HepG2 (cell line): ENCODE measurements around the gene TOM1L1. TPM values are rescaled to one million over a fixed set of nuclear protein-coding genes. Genes with fewer than 3 reads are reported as not detected.

Experiments
- ATAC-seq: fragments of 200-7000 bp; cut with Tn5 transposase; 3 replicates; pipeline ENCODE4 v1.9.1; 2020; ENCODE audit warnings: mild to moderate bottlenecking, moderate library complexity
- BruUV-seq: library from RNA; stranded (reverse); fragments of 400-500 nt; replicated peaks from 2 replicates; lab custom pipeline; 2021; lab: Mats Ljungman, UMichigan
- CTCF ChIA-PET: fragments of 300-600 bp; formaldehyde crosslinking; extraction: SDS; loops from one replicate; lab custom pipeline; 2021; ENCODE audit warnings: low total read pairs, inconsistent platforms, low intra/inter-chr PET ratio; lab: Yijun Ruan, JAX
- POLR2A ChIA-PET: fragments of 350-600 bp; sonication (Branson Sonifier 250); formaldehyde crosslinking; loops from one replicate; lab custom pipeline; 2020; ENCODE audit warnings: antibody characterized with exemption, inconsistent platforms; lab: Yijun Ruan, JAX
- DNase-seq: peaks from one replicate; pipeline ENCODE4 v3.0.0-alpha.2; 2015; ENCODE audit warnings: low spot score
- FAIRE-seq: peaks from 3 replicates; lab custom pipeline; 2011; peaks lifted over from hg19 to GRCh38; lab: Jason Lieb, UNC
- H2AFZ ChIP-seq: one replicate; pipeline ENCODE4 v1.6.1; 2011; ENCODE audit warnings: low read length, inconsistent platforms
- H3K27ac ChIP-seq: fragments of 300-600 bp; 3 replicates; pipeline ENCODE4 v1.8.0; 2011; ENCODE audit warnings: mixed run types, mild to moderate bottlenecking, mixed read lengths, low read length, inconsistent platforms; ENCODE audit not compliant: insufficient read depth; ENCODE audit errors: extremely low read length
- H3K27me3 ChIP-seq, 2 experiments: fragments of 200-600 bp in 1 of 2; 2 replicates in 1 of 2; 3 replicates in 1 of 2; pipeline versions ENCODE4 v1.6.0 to v1.8.0; 2011; ENCODE audit warnings: low read length in 2 of 2, mild to moderate bottlenecking in 2 of 2, moderate library complexity in 2 of 2, inconsistent platforms in 1 of 2; ENCODE audit not compliant: insufficient read depth in 2 of 2, control insufficient read depth in 1 of 2
- H3K36me3 ChIP-seq, 2 experiments: fragments of 200-600 bp in 1 of 2; replicated peaks in 1 of 2; 2 replicates in 1 of 2; 3 replicates in 1 of 2; pipeline versions ENCODE4 v1.5.1 to v1.8.0; 2011; ENCODE audit warnings: low read length in 2 of 2, inconsistent platforms in 1 of 2; ENCODE audit not compliant: insufficient read depth in 2 of 2, control insufficient read depth in 1 of 2
- H3K4me1 ChIP-seq: 2 replicates; pipeline ENCODE4 v1.5.1; 2012; ENCODE audit warnings: low read length, inconsistent platforms; ENCODE audit not compliant: insufficient read depth
- H3K4me2 ChIP-seq: 2 replicates; pipeline ENCODE4 v1.6.0; 2011; ENCODE audit warnings: low read depth, low read length, inconsistent platforms
- H3K4me3 ChIP-seq, 3 experiments: fragments of 200-600 bp in 1 of 3; sonication (generic), shearing (Covaris generic) in 1 of 3; replicated peaks in 1 of 3; 2 replicates each; pipeline ENCODE4 v1.5.1; 2011 to 2016; ENCODE audit warnings: low read length in 3 of 3, inconsistent platforms in 2 of 3, low read depth in 2 of 3, mild to moderate bottlenecking in 2 of 3, control low read depth in 1 of 3, mixed read lengths in 1 of 3; ENCODE audit not compliant: insufficient read depth in 1 of 3
- H3K79me2 ChIP-seq: one replicate; pipeline ENCODE4 v1.6.1; 2011; ENCODE audit warnings: low read length, inconsistent platforms; ENCODE audit not compliant: insufficient read depth
- H3K9ac ChIP-seq: 2 replicates; pipeline ENCODE4 v1.6.0; 2011; ENCODE audit warnings: mild to moderate bottlenecking, low read depth, low read length, inconsistent platforms; ENCODE audit not compliant: insufficient read depth
- H3K9me3 ChIP-seq: 2 replicates; pipeline ENCODE4 v1.5.1; 2012; ENCODE audit warnings: mild to moderate bottlenecking, low read length
- H4K20me1 ChIP-seq: 2 replicates; pipeline ENCODE4 v1.6.0; 2011; ENCODE audit warnings: inconsistent platforms, mild to moderate bottlenecking, low read length, moderate library complexity; ENCODE audit not compliant: insufficient read depth
- CAMTA2 ChIP-seq: sonication (generic); formaldehyde crosslinking; IDR thresholded peaks from 2 replicates; pipeline ENCODE4 v1.4.0; 2020; ENCODE audit warnings: mild to moderate bottlenecking, missing genetic modification reagents, borderline replicate concordance
- NRL ChIP-seq: sonication (generic); formaldehyde crosslinking; IDR thresholded peaks from 2 replicates; pipeline ENCODE4 v1.5.0; 2020; ENCODE audit warnings: missing genetic modification reagents, mild to moderate bottlenecking, moderate library complexity, borderline replicate concordance
- RFXANK ChIP-seq: IDR thresholded peaks from 2 replicates; pipeline ENCODE4 v1.6.1; 2016
- SP1 ChIP-seq, 2 experiments: fragments of 450-650 bp in 1 of 2; sonication (generic) in 1 of 2; formaldehyde crosslinking in 1 of 2; IDR thresholded peaks; 2 replicates each; pipeline versions ENCODE4 v1.4.0 to v1.6.1; 2016 to 2020; ENCODE audit warnings: missing genetic modification reagents in 1 of 2
- TBX3 ChIP-seq: fragments of 450-650 bp; IDR thresholded peaks from 2 replicates; pipeline ENCODE4 v1.6.1; 2017; ENCODE audit warnings: antibody characterized with exemption, mild to moderate bottlenecking, inconsistent platforms, borderline replicate concordance
- ZNF552 ChIP-seq: sonication (generic); formaldehyde crosslinking; IDR thresholded peaks from 2 replicates; pipeline ENCODE4 v1.9.0; 2022; ENCODE audit warnings: missing genetic modification reagents, mild to moderate bottlenecking, borderline replicate concordance
- ZNF766 ChIP-seq: sonication (generic); formaldehyde crosslinking; IDR thresholded peaks from 2 replicates; pipeline ENCODE4 v1.5.0; 2020; ENCODE audit warnings: missing genetic modification reagents, borderline replicate concordance
- WGBS: methylation state at CpG from one replicate; pipeline ENCODE4 v1.1.6; 2017; ENCODE audit warnings: low lambda C conversion rate; 5-methylcytosine and 5-hydroxymethylcytosine counted together
- in situ Hi-C: cut with HindIII; loops from 2 replicates; pipeline ENCODE4 v1.10.0; 2017; ENCODE audit warnings: low pct_unique_long_range_greater_than_20kb; ENCODE audit not compliant: extremely low pct_ligation_motif_present
- intact Hi-C: fragments of 100-400 bp; cut with micrococcal nuclease; formaldehyde crosslinking; loops from one replicate; pipeline ENCODE4 v1.10.0; 2022; ENCODE audit not compliant: unreplicated experiment
- polyA plus RNA-seq, 8 experiments: library from polyadenylated mRNA; depleted of rRNA in 3 of 8; stranded (reverse) in 7 of 8; unstranded in 1 of 8; fragments of >200 nt; fragmentation: Illumina TruSeq in 4 of 8; extraction: Trizol in 4 of 8; gene quantifications; 2 replicates each; pipeline versions ENCODE4 v1.2.1 to v1.2.3, GENCODE V29; 2011 to 2016; ENCODE audit warnings: low read depth in 4 of 8, missing spikeins in 1 of 8, mixed read lengths in 1 of 8; ENCODE audit not compliant: insufficient read depth in 1 of 8
- total RNA-seq, 5 experiments: library from RNA; depleted of rRNA; stranded (reverse); fragments of >200 nt; fragmentation: Illumina TruSeq; extraction: Trizol; gene quantifications; 2 replicates each; pipeline ENCODE4 v1.2.3, GENCODE V29; 2016; ENCODE audit warnings: low read depth in 1 of 5
- TF ChIP-seq, protein P1 (sequence below): sonication (generic); formaldehyde crosslinking; IDR thresholded peaks from 2 replicates; pipeline ENCODE4 v1.5.0; 2020; ENCODE audit warnings: missing genetic modification reagents
- TF ChIP-seq, protein P2 (sequence below): sonication (generic); formaldehyde crosslinking; IDR thresholded peaks from 2 replicates; pipeline ENCODE4 v1.5.1; 2020; ENCODE audit warnings: mild to moderate bottlenecking, missing genetic modification reagents, borderline replicate concordance
- TF ChIP-seq, protein P3 (sequence below): sonication (generic); formaldehyde crosslinking; IDR thresholded peaks from 2 replicates; pipeline ENCODE4 v1.4.0; 2020; ENCODE audit warnings: mild to moderate bottlenecking, missing genetic modification reagents
- TF ChIP-seq, protein P4 (sequence below): IDR thresholded peaks from 2 replicates; pipeline ENCODE4 v1.4.0; 2020; ENCODE audit warnings: mild to moderate bottlenecking, missing genetic modification reagents

TOM1L1 gene
- total and polyA plus RNA-seq, 2 of the 13 experiments (the other 11 are each of a cell fraction or from before 2014, with no cell fraction given) = 45.3 to 51.3 TPM

DNA sequence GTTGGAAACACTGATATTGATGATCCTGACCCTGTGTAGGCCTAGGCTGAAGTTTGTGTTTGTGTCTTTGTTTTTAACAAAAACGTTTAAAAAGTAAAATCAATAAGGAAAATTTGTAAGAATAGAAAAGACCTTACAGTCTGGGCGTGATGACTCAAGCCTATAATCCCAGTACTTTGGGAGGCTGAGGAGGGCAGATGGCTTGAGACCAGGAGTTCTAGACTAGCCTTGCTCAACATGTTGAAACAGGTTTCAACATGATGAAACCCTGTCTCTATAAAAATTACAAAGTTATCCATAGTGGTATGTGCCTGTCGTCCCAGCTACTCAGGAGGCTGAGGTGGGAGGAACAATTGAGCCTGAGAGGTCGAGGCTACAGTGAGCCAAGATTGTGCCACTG lies 18.3 kb upstream of the TOM1L1 start:
- no TSS peak for BruUV-seq
- no peak overlapping the region for H3K4me3 ChIP-seq
- H2AFZ ChIP-seq = no peak overlapping the region
- H4K20me1 ChIP-seq = no peaks in the 10 kb centered on the region
- H3K36me3 ChIP-seq = no peaks in the 10 kb centered on the region
- FAIRE-seq = no peak
- no peak for ATAC-seq
- WGBS = 6% methylated on average over 4 of the region's 4 CpGs
- intact Hi-C loops (no loop called here), in situ Hi-C loops (loop anchor here (25.0 kb wide), 2 partner anchors 945 to 1845 kb away; no protein-coding TSS in a partner anchor)
- H3K9me3 ChIP-seq = no peaks in the 10 kb centered on the region
- no peaks in the 10 kb centered on the region; a peak in 1 of 5 replicates for H3K27me3 ChIP-seq
- H3K4me2 ChIP-seq = no peak overlapping the region
- DNase-seq = no peak
- no peaks in the 10 kb centered on the region for H3K79me2 ChIP-seq
- ChIA-PET CTCF (no interaction called here), POLR2A (no interaction called here)
- TF ChIP-seq, protein P1, sequence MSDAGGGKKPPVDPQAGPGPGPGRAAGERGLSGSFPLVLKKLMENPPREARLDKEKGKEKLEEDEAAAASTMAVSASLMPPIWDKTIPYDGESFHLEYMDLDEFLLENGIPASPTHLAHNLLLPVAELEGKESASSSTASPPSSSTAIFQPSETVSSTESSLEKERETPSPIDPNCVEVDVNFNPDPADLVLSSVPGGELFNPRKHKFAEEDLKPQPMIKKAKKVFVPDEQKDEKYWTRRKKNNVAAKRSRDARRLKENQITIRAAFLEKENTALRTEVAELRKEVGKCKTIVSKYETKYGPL (CRISPR knock-in tag) = no peak
- TF ChIP-seq TBX3 (no peak), ZNF552 (no peak), NRL (CRISPR knock-in tag) (no peak), CAMTA2 (CRISPR knock-in tag) (no peak), ZNF766 (CRISPR knock-in tag) (no peak), SP1 (IDR thresholded peaks at IDR 0.05) (no peak), SP1 (CRISPR knock-in tag; IDR thresholded peaks at IDR 0.05) (no peak), RFXANK (CRISPR knock-in tag) (no peak)
- TF ChIP-seq, protein P2, sequence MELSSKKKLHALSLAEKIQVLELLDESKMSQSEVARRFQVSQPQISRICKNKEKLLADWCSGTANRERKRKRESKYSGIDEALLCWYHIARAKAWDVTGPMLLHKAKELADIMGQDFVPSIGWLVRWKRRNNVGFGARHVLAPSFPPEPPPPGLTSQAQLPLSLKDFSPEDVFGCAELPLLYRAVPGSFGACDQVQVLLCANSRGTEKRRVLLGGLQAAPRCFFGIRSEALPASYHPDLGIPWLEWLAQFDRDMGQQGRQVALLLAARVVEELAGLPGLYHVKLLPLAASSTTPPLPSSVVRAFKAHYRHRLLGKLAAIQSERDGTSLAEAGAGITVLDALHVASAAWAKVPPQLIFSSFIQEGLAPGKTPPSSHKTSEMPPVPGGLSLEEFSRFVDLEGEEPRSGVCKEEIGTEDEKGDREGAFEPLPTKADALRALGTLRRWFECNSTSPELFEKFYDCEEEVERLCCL (CRISPR knock-in tag) = no peak
- TF ChIP-seq, protein P3, sequence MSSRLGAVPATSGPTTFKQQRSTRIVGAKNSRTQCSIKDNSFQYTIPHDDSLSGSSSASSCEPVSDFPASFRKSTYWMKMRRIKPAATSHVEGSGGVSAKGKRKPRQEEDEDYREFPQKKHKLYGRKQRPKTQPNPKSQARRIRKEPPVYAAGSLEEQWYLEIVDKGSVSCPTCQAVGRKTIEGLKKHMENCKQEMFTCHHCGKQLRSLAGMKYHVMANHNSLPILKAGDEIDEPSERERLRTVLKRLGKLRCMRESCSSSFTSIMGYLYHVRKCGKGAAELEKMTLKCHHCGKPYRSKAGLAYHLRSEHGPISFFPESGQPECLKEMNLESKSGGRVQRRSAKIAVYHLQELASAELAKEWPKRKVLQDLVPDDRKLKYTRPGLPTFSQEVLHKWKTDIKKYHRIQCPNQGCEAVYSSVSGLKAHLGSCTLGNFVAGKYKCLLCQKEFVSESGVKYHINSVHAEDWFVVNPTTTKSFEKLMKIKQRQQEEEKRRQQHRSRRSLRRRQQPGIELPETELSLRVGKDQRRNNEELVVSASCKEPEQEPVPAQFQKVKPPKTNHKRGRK (CRISPR knock-in tag) = no peak
- TF ChIP-seq, protein P4, sequence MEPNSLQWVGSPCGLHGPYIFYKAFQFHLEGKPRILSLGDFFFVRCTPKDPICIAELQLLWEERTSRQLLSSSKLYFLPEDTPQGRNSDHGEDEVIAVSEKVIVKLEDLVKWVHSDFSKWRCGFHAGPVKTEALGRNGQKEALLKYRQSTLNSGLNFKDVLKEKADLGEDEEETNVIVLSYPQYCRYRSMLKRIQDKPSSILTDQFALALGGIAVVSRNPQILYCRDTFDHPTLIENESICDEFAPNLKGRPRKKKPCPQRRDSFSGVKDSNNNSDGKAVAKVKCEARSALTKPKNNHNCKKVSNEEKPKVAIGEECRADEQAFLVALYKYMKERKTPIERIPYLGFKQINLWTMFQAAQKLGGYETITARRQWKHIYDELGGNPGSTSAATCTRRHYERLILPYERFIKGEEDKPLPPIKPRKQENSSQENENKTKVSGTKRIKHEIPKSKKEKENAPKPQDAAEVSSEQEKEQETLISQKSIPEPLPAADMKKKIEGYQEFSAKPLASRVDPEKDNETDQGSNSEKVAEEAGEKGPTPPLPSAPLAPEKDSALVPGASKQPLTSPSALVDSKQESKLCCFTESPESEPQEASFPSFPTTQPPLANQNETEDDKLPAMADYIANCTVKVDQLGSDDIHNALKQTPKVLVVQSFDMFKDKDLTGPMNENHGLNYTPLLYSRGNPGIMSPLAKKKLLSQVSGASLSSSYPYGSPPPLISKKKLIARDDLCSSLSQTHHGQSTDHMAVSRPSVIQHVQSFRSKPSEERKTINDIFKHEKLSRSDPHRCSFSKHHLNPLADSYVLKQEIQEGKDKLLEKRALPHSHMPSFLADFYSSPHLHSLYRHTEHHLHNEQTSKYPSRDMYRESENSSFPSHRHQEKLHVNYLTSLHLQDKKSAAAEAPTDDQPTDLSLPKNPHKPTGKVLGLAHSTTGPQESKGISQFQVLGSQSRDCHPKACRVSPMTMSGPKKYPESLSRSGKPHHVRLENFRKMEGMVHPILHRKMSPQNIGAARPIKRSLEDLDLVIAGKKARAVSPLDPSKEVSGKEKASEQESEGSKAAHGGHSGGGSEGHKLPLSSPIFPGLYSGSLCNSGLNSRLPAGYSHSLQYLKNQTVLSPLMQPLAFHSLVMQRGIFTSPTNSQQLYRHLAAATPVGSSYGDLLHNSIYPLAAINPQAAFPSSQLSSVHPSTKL (CRISPR knock-in tag) = no peak
- no peaks in the 10 kb centered on the region for H3K4me1 ChIP-seq
- H3K27ac ChIP-seq = no peak overlapping the region
- no peak overlapping the region for H3K9ac ChIP-seq
